Measurements from ENCODE around the gene RAD51AP1.

RAD51AP1 gene

DNA sequence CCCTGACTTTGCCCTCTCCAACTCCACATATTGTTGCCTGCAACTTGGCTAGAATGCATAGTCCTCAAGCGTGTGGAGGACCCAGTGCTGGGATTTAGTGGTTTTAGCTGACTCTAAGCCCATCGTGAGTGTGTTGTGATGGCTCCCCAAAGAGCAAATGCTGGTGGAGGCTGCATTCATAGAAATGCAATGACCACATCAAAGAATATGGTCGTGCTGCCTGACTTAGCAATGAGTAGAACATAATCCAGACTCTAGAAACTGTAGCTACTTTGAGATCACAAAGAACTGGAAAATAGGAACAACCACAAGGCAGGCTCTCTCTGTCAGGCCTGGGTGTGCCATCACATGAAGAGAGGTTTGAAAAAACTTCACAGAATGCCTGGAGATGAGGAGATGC, 24.6 kb downstream of the RAD51AP1 start:
- Histone ChIP-seq H3K9me3 (ENCODE audit: severe bottlenecking) (no peaks in the 10 kb centered on the region), H3K27ac (no peak overlapping the region), H3K36me3 (peaks cover 29% of the 10 kb centered on the region), H3K4me3 (ENCODE audit: low read depth, low read length) (no peak overlapping the region), H3K27me3 (ENCODE audit: insufficient read depth, low read depth, severe bottlenecking) (no peaks in the 10 kb centered on the region)
- DNase-seq: no peak
- TF ChIP-seq, protein P1, sequence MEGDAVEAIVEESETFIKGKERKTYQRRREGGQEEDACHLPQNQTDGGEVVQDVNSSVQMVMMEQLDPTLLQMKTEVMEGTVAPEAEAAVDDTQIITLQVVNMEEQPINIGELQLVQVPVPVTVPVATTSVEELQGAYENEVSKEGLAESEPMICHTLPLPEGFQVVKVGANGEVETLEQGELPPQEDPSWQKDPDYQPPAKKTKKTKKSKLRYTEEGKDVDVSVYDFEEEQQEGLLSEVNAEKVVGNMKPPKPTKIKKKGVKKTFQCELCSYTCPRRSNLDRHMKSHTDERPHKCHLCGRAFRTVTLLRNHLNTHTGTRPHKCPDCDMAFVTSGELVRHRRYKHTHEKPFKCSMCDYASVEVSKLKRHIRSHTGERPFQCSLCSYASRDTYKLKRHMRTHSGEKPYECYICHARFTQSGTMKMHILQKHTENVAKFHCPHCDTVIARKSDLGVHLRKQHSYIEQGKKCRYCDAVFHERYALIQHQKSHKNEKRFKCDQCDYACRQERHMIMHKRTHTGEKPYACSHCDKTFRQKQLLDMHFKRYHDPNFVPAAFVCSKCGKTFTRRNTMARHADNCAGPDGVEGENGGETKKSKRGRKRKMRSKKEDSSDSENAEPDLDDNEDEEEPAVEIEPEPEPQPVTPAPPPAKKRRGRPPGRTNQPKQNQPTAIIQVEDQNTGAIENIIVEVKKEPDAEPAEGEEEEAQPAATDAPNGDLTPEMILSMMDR (IDR thresholded peaks at IDR 0.05; ENCODE audit: low read depth, low read length): no peak

DNA sequence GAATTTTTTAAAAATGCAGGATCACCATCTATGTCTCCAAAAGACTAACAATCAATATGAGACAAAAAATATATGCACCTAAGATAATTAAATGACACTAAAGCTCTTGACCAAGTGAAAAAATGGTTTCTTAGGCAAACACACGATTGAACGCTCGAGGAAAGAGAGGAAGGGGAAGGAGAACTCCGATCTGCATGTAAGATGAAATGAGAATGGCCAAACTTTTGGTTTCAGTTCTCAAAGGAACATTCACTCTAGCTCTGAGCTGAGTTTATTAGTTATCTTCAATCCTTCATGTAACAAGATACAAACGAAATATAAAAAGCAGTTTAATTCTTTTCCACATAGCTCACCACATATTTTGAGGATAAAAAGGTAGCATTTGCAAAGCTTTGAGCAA, 26.1 kb downstream of the RAD51AP1 start:
- no peak overlapping the region for H3K4me3 ChIP-seq (ENCODE audit: low read depth, low read length)
- TF ChIP-seq, protein P1 (IDR thresholded peaks at IDR 0.05; ENCODE audit: low read depth, low read length): no peak
- peaks cover 18% of the 10 kb centered on the region for H3K36me3 ChIP-seq
- no peak for DNase-seq
- H3K9me3 ChIP-seq (ENCODE audit: severe bottlenecking): no peaks in the 10 kb centered on the region
- H3K27me3 ChIP-seq (ENCODE audit: insufficient read depth, low read depth, severe bottlenecking): no peaks in the 10 kb centered on the region
- no peak overlapping the region for H3K27ac ChIP-seq

DNA sequence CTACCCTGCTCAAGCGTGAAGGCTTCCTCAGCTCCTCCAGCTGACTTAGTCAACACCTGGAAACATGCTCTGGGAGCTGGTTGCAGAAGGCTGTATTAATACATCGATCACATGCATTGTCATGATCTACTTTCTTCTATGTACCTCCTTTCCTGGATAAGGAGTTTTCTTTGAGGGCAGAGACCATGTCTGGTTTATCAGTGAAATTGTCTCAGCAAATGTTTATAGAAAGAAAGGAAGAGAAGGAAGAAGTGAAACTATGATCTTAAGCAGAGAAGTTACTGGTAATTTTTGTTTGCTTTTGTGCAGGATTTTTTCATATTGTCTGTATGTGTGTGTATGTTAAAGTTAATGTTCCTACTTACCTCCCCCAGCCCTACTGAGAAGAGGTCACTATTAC, 27.8 kb downstream of the RAD51AP1 start:
- Histone ChIP-seq H3K27ac (no peak overlapping the region), H3K36me3 (peaks cover 10% of the 10 kb centered on the region), H3K9me3 (ENCODE audit: severe bottlenecking) (no peaks in the 10 kb centered on the region), H3K4me3 (ENCODE audit: low read depth, low read length) (no peak overlapping the region), H3K27me3 (ENCODE audit: insufficient read depth, low read depth, severe bottlenecking) (no peaks in the 10 kb centered on the region)
- DNase-seq: no peak
- TF ChIP-seq, protein P1 (IDR thresholded peaks at IDR 0.05; ENCODE audit: low read depth, low read length): no peak

DNA sequence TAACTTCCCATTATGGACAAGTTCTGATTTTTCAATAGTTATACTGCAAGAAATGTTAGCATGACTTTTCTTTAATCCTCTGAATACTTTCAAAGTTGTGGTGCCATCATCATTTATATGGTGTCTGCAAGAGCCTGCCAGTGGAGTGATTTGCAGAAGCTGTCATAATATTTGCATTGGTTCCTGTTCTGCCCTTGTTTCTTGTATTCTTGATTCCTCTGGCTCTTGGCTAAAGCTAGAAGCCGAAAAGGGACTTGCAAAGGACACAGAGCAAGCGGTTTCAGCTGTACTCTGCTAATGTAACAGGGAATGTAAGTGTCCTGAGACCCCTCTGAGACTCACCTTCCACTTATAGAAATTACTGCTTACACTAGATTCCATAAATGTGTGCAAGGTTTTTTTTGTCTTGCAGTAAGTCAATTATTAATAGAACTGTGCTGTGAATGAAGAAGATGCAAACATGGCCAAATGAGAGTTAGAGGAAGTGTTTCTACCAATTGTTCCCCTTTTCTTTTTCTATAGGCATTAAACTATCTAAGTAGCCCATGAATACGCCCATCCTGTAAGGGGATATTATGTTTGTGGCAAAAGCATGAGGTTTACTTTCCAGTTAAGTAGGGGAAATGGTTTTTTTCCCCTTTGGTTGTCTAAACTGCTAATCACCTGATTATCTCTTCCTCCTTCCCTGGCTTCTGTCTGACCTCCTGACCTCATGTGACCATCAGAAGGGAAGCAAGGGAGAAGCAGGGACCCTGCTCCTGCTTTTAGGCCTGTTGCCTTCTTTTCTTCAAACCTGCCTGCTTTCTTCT, 28.6 kb downstream of the RAD51AP1 start:
- no peak for DNase-seq

DNA sequence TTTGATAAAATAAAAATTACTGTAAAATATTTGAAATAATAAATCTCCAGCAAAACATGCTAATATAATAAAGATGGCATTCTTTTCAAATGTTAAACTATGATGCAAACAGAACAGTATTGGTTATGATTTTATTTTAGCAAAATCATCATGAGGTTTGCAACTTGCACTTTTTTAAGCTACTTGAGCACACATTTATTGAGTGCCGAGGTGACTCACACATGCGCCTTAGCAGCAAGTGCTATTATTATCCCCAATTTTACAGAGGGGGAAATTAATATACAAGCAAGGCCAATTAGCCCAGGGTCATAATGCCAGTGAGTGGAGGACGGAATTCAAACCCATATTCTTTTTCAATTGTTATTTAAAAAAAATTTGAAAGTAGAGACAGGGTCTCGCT, 30.6 kb downstream of the RAD51AP1 start:
- no peak for DNase-seq
- Histone ChIP-seq H3K27me3 (ENCODE audit: insufficient read depth, low read depth, severe bottlenecking) (no peaks in the 10 kb centered on the region), H3K27ac (no peak overlapping the region), H3K4me3 (ENCODE audit: low read depth, low read length) (no peak overlapping the region), H3K9me3 (ENCODE audit: severe bottlenecking) (no peaks in the 10 kb centered on the region), H3K36me3 (peaks cover 3% of the 10 kb centered on the region)
- TF ChIP-seq, protein P1 (IDR thresholded peaks at IDR 0.05; ENCODE audit: low read depth, low read length): no peak

More for the DNA sequence above, 28.6 kb downstream of the RAD51AP1 start:
- TF ChIP-seq, protein P1 (IDR thresholded peaks at IDR 0.05; ENCODE audit: low read depth, low read length): no peak
- H3K27me3 ChIP-seq (ENCODE audit: insufficient read depth, low read depth, severe bottlenecking): no peaks in the 10 kb centered on the region
- H3K27ac ChIP-seq: no peak overlapping the region
- H3K9me3 ChIP-seq (ENCODE audit: severe bottlenecking): no peaks in the 10 kb centered on the region
- peaks cover 5% of the 10 kb centered on the region for H3K36me3 ChIP-seq
- no peak overlapping the region for H3K4me3 ChIP-seq (ENCODE audit: low read depth, low read length)

DNA sequence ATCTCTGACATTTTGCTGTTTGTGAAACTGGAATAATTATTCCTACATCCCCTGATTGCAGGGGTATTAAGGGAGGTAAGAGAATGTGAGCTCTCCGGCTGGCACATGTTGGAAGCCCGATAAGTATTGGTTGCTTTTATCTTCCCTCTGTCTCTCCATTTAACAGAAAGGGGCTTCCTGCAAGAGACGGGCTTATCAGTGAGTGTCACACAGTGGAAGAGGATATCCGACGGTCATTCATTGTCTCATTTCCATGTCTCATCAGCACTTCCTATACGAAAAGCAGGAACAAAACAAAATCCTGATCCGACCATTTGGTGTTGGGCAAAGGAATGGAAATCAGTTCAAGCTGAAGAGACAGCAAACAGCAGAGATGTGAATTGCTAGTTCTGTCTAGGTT, 34.0 kb downstream of the RAD51AP1 start:
- no peak for DNase-seq
- Histone ChIP-seq H3K36me3 (peaks cover 3% of the 10 kb centered on the region; the same call in 1 of the 2 replicates), H3K27ac (no peak overlapping the region), H3K27me3 (ENCODE audit: insufficient read depth, low read depth, severe bottlenecking) (no peaks in the 10 kb centered on the region), H3K9me3 (ENCODE audit: severe bottlenecking) (no peaks in the 10 kb centered on the region), H3K4me3 (ENCODE audit: low read depth, low read length) (no peak overlapping the region)
- TF ChIP-seq, protein P1 (IDR thresholded peaks at IDR 0.05; ENCODE audit: low read depth, low read length): no peak

All from WERI-Rb-1 (cell line).